ENCODE data around the gene RFLNA. TPM values are rescaled to one million over a fixed set of nuclear protein-coding genes. Genes with fewer than 3 reads are reported as not detected.

Gene RFLNA
- total RNA-seq, 2 donors from 2014 or later = 22.4 to 44.8 TPM

- DNase-seq = no peak
- Histone ChIP-seq H3K27ac (no peak overlapping the region), H3K9ac (ENCODE audit: low read depth in 2 of 2, low read length in 2 of 2) (no peak overlapping the region), H3K27me3 (no peaks in the 10 kb centered on the region), H3K9me3 (no peaks in the 10 kb centered on the region), H3K4me3 (no peak overlapping the region), H3K4me1 (no peaks in the 10 kb centered on the region), H3K36me3 (peaks cover 10% of the 10 kb centered on the region)
- TF ChIP-seq, protein P1, sequence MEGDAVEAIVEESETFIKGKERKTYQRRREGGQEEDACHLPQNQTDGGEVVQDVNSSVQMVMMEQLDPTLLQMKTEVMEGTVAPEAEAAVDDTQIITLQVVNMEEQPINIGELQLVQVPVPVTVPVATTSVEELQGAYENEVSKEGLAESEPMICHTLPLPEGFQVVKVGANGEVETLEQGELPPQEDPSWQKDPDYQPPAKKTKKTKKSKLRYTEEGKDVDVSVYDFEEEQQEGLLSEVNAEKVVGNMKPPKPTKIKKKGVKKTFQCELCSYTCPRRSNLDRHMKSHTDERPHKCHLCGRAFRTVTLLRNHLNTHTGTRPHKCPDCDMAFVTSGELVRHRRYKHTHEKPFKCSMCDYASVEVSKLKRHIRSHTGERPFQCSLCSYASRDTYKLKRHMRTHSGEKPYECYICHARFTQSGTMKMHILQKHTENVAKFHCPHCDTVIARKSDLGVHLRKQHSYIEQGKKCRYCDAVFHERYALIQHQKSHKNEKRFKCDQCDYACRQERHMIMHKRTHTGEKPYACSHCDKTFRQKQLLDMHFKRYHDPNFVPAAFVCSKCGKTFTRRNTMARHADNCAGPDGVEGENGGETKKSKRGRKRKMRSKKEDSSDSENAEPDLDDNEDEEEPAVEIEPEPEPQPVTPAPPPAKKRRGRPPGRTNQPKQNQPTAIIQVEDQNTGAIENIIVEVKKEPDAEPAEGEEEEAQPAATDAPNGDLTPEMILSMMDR (IDR thresholded peaks at IDR 0.05) = no peak
- intact Hi-C loops (cut with DNase I) = no loop called here
Observed at GRCh38 chr12:124340080-124340900, 45.4 kb downstream of the RFLNA start.

DNA sequence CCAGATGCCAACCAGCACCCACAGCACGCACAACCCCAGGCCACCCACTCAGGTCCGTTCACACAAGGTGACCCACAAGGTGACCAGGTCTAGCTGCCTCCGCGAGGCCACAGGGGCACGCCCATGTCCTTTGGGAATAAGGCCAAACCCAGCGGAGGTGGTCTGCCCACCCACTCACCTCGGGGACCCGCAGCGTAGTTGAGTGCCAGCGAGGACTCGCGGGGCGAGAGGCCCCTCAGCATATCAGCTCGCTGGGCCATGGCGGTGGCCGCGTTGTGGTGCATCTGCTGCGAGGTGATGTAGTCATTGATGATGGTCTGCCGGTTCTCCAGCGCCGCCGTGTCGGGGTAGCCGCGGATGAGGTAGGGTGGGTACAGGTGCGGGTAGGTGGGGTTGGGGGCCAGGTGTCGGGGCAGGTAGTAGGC lies 46.8 kb downstream of the RFLNA start:
- Histone ChIP-seq H3K36me3 (peaks cover 17% of the 10 kb centered on the region), H3K27me3 (no peaks in the 10 kb centered on the region), H3K27ac (no peak overlapping the region), H3K4me3 (no peak overlapping the region), H3K9me3 (no peaks in the 10 kb centered on the region), H3K4me1 (no peaks in the 10 kb centered on the region), H3K9ac (ENCODE audit: low read depth in 2 of 2, low read length in 2 of 2) (no peak overlapping the region)
- TF ChIP-seq, protein P1 (IDR thresholded peaks at IDR 0.05) = no peak
- no peak for DNase-seq
- intact Hi-C loops (cut with DNase I) = no loop called here

DNA sequence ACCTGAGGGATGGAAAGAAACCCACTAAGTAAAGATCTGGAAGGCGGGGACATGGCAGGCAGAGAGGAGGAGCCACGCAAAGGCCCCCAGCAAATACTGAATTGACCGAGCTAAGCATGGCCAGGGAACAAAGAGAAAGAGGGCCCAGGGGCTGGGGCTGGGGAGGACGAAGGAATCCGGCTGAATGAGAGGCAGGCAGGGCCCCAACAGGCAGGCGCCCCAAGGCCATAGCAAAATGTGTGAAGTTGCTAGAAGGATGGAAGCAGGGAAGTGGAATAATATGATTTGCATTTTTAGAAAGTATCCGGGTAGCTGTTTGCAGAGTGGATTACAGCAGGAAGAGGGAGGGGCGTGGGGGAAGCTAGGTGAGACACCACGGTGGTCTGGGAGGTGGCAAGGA lies 49.1 kb downstream of the RFLNA start:
- Histone ChIP-seq H3K4me1 (no peaks in the 10 kb centered on the region), H3K27ac (no peak overlapping the region), H3K27me3 (no peaks in the 10 kb centered on the region), H3K9me3 (no peaks in the 10 kb centered on the region), H3K4me3 (no peak overlapping the region), H3K36me3 (peaks cover 21% of the 10 kb centered on the region), H3K9ac (ENCODE audit: low read depth in 2 of 2, low read length in 2 of 2) (no peak overlapping the region)
- intact Hi-C loops (cut with DNase I) = no loop called here
- no peak for DNase-seq
- TF ChIP-seq, protein P1 (IDR thresholded peaks at IDR 0.05) = no peak

DNA sequence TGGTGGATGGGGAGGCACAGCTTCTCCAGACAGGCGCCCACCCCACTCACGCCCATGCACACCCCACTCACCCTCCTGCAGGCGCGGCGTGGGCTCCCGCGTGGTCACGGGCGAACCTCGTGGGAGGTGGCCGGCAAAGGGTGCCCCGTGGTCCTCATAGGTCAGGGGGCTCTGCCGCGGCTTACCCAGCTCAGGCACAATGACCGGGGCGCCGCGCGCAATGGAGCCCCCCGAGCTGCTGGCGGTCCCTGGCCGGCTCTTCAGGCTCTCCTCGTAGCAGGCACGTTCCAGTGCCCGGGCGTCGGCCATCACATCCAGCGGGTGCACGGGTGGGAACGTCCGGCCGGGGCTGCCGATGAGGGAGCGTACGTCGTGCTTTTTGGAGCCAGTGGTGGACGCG lies 49.6 kb downstream of the RFLNA start:
- Histone ChIP-seq H3K4me1 (no peaks in the 10 kb centered on the region), H3K9me3 (no peaks in the 10 kb centered on the region), H3K27me3 (no peaks in the 10 kb centered on the region), H3K4me3 (no peak overlapping the region), H3K27ac (no peak overlapping the region), H3K9ac (ENCODE audit: low read depth in 2 of 2, low read length in 2 of 2) (no peak overlapping the region), H3K36me3 (peaks cover 21% of the 10 kb centered on the region)
- DNase-seq = no peak
- intact Hi-C loops (cut with DNase I) = no loop called here
- TF ChIP-seq, protein P1 (IDR thresholded peaks at IDR 0.05) = no peak

- Histone ChIP-seq H3K9ac (ENCODE audit: low read depth in 2 of 2, low read length in 2 of 2) (no peak overlapping the region), H3K36me3 (peaks cover 21% of the 10 kb centered on the region), H3K4me1 (no peaks in the 10 kb centered on the region), H3K9me3 (no peaks in the 10 kb centered on the region), H3K4me3 (no peak overlapping the region), H3K27me3 (no peaks in the 10 kb centered on the region), H3K27ac (no peak overlapping the region)
- intact Hi-C loops (cut with DNase I) = no loop called here
- DNase-seq = no peak
- TF ChIP-seq, protein P1 (IDR thresholded peaks at IDR 0.05) = no peak
Observed at GRCh38 chr12:124345795-124346194, 50.9 kb downstream of the RFLNA start.
